GM21737 (cell line): ENCODE data around the gene ZNF208.
"Not testable (repeated sequence)": the region's sequence is repeated elsewhere in the genome, so short reads cannot be mapped to it uniquely, and the experiment has no call there.

Experiments used
- ATAC-seq: cut with Tn5 transposase; IDR thresholded peaks from one replicate; pipeline ENCODE4 v1.9.1; 2021; ENCODE audit warnings: mild to moderate bottlenecking, moderate library complexity; ENCODE audit not compliant: unreplicated experiment

The ZNF208 gene

GRCh38 chr19:22010437-22011143, at the start of gene ZNF208:
ZNF208 (minus strand) TSS chr19:22010943; CDS start chr19:22010794, 149 bp downstream.
- not testable (repeated sequence) for ATAC-seq

GRCh38 chr19:22052644-22053013, 41.9 kb upstream of the ZNF208 start:
- peak; percentile 42 for ATAC-seq

GRCh38 chr19:22041151-22041550, 30.4 kb upstream of the ZNF208 start:
- not testable (repeated sequence) for ATAC-seq

DNA sequence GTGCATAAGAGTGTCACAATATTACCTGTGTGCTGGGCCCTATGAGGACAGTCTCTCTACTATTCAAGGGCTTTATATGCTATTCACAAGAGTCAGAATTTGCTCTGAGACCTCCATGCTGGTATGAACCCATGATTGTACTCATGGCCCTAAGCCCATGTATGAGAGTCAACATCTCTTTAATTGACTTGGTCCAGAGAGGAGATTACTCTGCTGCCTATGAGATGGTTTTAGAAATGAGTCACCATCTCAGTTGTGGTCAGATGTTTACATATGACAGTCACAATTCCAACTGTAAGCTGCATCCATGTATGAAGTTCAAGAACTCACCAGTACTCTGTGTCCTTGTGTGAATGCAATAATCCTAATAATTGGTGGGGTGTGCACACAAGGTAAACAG, 19.9 kb upstream of the ZNF208 start:
- no peak for ATAC-seq

DNA sequence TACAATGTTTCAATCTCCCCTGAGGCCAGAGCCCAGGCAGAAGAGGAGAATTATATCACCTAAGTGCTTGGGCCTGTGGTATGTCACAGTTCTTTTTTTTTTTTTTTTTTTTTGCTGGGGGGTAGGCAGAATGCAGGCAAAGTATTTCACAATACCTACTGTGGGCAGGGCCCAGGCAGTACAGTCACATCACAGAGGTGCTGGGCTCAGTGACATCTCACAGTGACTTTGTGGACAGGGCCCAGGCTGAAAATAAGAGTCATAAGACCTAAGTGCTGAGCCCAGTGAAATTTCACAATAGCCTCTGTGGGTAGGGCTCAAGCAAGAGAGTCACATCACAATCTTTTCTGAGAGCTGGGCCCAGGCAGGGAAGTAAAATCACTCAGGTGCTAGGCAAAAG, 15.9 kb upstream of the ZNF208 start:
- ATAC-seq: no peak

DNA sequence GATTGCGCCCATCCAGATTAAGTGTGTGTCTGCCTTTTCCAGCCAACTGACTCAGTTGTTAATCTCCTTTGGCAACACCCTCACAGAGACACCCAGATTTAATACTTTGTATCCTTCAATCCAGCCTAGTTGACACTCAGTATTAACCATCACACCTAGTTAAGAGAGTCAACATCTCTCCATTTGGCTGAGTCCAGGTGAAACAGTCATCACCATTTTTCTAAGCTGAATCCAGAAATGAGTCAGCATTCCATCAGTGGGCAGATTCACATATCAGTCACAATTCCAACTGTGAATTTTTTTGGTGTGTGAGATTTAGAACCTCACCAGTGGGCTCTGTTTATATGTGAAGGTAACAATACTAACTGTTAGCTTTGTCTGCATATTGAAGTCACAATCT, 14.8 kb upstream of the ZNF208 start:
- ATAC-seq: not testable (repeated sequence)

GRCh38 chr19:21970466-21970865, 40.3 kb downstream of the ZNF208 start:
- ATAC-seq: no peak

DNA sequence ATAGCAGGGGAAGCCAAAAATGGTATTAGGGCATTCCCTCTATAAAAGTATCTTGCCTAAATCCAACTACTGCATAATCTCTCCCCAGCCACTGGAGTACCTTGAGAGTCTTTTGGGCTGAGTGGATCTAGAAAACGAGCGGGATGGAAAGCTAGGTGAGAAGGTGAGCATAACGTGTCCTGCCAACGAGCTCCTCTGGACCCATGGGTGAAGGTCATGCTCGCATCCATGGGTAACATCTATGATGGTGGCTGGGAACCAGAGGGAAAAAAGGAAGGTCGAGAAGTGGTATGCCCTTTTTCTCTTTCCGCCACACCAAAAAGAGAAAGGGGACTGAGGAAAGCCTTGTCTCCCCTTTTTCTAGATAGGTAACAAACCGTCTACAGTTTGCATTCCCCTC, 63.0 kb downstream of the ZNF208 start:
- ATAC-seq: no peak

GRCh38 chr19:21940684-21941083, 70.1 kb downstream of the ZNF208 start:
- no peak for ATAC-seq

DNA sequence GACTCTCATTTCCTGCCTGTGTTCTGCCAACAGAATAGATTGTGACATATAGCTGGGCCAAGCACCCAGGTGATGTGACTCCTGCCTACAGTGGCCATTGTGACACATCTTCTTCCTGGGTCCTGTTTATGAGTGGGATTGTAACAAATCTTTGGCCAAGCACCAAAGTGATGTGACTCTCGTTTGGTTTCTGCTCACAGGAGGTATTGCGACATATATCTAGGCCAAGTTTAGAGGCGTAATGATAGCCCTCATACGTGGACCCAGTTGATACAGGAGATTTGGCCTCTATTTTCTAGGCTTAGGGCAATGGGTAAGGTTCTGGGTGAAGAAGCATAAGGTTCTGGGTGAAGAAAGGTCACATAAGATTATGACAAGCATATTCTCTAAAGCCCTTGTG, 76.2 kb downstream of the ZNF208 start:
- no peak for ATAC-seq

DNA sequence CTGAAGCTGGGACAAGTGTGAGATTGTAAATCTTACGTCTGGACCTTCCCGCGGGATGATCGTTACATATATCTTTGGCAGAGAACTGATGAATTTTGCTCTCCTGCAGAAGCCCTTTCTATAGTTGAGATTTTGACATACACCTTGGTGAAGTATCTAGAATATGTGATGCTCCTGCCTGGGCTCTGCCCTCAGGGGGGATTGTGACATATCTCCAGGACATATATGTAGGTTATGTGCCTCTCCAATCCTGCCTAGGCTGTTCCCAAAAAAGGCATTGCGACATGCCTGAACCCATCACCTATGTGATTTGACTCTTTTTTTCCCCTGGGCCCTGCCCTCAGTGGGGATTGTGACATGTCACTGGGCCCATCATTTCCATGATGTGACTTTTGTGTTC, 76.6 kb downstream of the ZNF208 start:
- no peak for ATAC-seq

- ATAC-seq: no peak
Observed at GRCh38 chr19:21922276-21922675, 88.5 kb downstream of the ZNF208 start.

DNA sequence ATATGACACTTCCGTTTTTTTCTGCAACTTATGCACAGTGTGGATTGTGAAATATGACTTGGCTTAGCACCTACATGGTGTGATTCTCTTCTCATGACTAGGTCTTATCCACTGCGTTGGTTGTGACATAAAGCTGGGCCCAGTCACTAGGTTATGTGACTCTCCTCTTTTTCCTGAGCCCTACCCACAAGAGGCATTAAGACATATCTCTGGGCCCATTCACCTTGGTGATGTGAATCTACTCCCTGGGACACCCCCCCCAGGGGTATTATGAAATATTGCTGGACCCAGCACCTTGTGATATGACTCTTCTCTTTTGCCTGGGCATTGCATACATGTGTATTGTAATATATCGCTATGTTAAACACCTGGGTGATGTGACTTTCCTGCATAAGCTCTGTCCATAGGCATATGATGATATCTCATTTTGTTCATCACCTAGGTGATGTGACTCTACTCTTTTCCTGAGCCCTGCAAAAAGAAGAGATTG, 89.0 kb downstream of the ZNF208 start:
- no peak for ATAC-seq

DNA sequence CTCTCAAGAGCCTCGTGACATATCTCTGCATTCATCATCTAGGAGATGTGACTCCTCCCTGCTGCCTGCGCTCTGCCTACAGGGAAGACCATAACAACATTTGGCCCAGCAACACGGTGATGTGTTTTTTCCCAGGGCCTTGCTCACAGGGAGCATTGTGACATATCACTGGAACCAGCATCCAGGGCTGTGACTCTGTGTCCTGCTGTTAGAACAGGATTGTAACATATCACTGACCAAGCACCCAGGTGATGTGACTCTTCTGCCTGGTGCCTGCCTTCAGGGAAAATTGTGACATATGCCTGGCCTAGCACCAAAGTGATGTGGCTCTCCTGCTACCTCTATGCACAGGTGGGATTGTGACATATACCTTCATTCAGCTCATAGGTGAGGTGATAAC, 95.3 kb downstream of the ZNF208 start:
- no peak for ATAC-seq

DNA sequence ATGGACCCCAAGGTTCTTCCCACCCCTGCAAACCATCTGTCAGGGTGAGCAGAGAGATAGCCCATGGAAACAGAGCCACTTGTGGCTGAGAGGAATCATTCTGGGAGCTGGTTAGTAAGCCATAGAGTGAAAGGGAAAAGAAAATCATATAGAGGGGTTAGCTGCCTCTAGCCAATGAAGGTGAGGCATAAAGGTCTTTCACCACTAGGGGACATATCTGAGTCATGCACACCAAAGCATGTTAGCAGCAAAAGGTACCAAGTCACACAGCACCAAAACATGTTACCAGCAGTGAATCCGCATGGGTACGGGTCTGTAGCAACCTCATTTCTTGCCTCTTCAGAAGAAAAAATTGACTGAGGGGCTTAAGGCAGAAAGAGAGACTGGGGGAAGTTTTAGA, 98.1 kb downstream of the ZNF208 start:
- no peak for ATAC-seq

- no peak for ATAC-seq
Observed at GRCh38 chr19:21910318-21910717, 100.4 kb downstream of the ZNF208 start.

- ATAC-seq: no peak
Observed at GRCh38 chr19:21908066-21908465, 102.7 kb downstream of the ZNF208 start.

DNA sequence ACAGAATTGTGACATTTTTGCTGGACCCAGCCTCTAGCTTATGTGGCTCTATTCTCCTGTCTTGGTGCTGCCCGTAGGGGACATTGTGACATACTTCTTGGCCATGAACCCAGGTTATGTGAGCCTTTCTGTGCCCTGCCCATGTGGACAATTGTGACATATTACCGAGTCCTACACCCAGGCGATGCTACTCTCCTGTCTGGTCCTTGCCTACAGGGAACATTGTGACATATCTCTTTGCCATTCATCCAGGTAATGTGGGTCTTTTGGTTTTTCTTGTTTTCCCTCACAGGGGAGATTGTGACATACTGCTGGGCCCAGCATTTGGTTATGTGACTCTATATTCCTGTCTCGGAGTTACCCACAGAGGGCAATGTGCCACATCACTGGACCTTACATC, 103.2 kb downstream of the ZNF208 start:
- ATAC-seq: no peak

GRCh38 chr19:21902571-21902970, 108.2 kb downstream of the ZNF208 start:
- ATAC-seq: no peak

- ATAC-seq: no peak
Observed at GRCh38 chr19:21901861-21902260, 108.9 kb downstream of the ZNF208 start.

GRCh38 chr19:21900401-21900800, 110.3 kb downstream of the ZNF208 start:
- no peak for ATAC-seq

GRCh38 chr19:21891086-21891485, 119.7 kb downstream of the ZNF208 start:
- no peak for ATAC-seq

DNA sequence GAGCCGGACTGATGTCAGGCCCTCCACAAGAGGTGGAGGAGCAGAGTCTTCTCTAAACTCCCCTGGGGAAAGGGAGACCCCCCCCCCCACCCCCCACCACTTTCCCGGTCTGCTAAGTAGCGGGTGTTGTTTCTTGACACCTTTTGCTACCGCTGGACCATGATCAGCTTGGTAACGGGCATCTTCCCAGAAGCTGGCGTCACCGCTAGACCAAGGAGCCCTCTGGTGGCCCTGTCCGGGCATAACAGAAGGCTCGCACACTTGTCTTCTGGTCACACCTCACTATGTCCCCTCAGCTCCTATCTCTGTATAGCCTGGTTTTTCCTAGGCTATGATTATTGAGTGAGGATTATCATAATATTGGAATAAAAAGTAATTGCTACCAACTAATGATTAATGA, 120.7 kb downstream of the ZNF208 start:
- ATAC-seq: not testable (repeated sequence)
